Peyer's patch (tissue), 4 donors: Measurements from ENCODE around the gene PPIE. TPM values are rescaled to one million over a fixed set of nuclear protein-coding genes. Genes with fewer than 3 reads are reported as not detected.

Source experiments
- DNase-seq, 3 donors: peaks; one replicate each; pipeline ENCODE4 v3.0.0-alpha.2; 2017 to 2019
- H3K27ac ChIP-seq, 4 donors: fragments of 200-600 bp; sonication (generic); one replicate each; pipeline ENCODE4 v1.5.1; 2016 to 2019
- H3K27me3 ChIP-seq, 2 donors: fragments of 200-600 bp; sonication (generic); one replicate each; pipeline ENCODE4 v1.5.1; 2019
- H3K36me3 ChIP-seq, 3 donors: fragments of 200-600 bp; sonication (generic); one replicate each; pipeline ENCODE4 v1.5.1; 2016 to 2019
- H3K4me1 ChIP-seq, 4 donors: fragments of 200-600 bp; sonication (generic); one replicate each; pipeline ENCODE4 v1.5.1; 2016 to 2019
- H3K4me3 ChIP-seq, 4 donors: fragments of 200-600 bp; sonication (generic); 1 replicate in 3 of 4; 2 replicates in 1 of 4; pipeline ENCODE4 v1.5.1; 2016 to 2019; ENCODE audit warnings: mild to moderate bottlenecking in 1 of 4
- H3K9me3 ChIP-seq, 4 donors: fragments of 200-600 bp; sonication (generic); one replicate each; pipeline ENCODE4 v1.5.1; 2016 to 2019; ENCODE audit warnings: mild to moderate bottlenecking in 1 of 4
- POLR2A ChIP-seq, 2 donors: fragments of 450-650 bp; IDR thresholded peaks; one replicate each; pipeline ENCODE4 v1.5.1; 2017; ENCODE audit warnings: antibody characterized with exemption in 2 of 2, mild to moderate bottlenecking in 2 of 2, moderate library complexity in 2 of 2
- small RNA-seq, 2 donors: library from RNA; depleted of rRNA; stranded (forward); fragments of <200 nt; gene quantifications; one replicate each; pipeline ENCODE3, GENCODE V24; 2016
- total RNA-seq, 4 donors: library from RNA; depleted of rRNA; stranded (reverse); fragments of >200 nt; gene quantifications; one replicate each; pipeline ENCODE4 v1.1.0, GENCODE V29; 2016
- TF ChIP-seq, protein P1 (sequence below), 6 experiments: fragments of 450-650 bp in 4 of 6; fragments of 200-600 bp in 2 of 6; sonication (generic) in 1 of 6; IDR thresholded peaks; one replicate each; pipeline ENCODE4 v1.5.1; 2017 to 2019; ENCODE audit warnings: antibody characterized with exemption in 6 of 6, mild to moderate bottlenecking in 3 of 6, moderate library complexity in 1 of 6

PPIE gene
- total RNA-seq, 4 donors from 2014 or later: 33.0 to 39.0 (median 37.0) TPM

- DNase-seq: no peak
- no peaks in the 10 kb centered on the region for H3K36me3 ChIP-seq
- H3K27ac ChIP-seq: no peak overlapping the region
- no peak overlapping the region for H3K4me3 ChIP-seq
- peaks cover 0 to 4% (median 0%) of the 10 kb centered on the region in 4 donors for H3K4me1 ChIP-seq
- H3K9me3 ChIP-seq: no peaks in the 10 kb centered on the region
- no peaks in the 10 kb centered on the region for H3K27me3 ChIP-seq
- TF ChIP-seq, protein P1, sequence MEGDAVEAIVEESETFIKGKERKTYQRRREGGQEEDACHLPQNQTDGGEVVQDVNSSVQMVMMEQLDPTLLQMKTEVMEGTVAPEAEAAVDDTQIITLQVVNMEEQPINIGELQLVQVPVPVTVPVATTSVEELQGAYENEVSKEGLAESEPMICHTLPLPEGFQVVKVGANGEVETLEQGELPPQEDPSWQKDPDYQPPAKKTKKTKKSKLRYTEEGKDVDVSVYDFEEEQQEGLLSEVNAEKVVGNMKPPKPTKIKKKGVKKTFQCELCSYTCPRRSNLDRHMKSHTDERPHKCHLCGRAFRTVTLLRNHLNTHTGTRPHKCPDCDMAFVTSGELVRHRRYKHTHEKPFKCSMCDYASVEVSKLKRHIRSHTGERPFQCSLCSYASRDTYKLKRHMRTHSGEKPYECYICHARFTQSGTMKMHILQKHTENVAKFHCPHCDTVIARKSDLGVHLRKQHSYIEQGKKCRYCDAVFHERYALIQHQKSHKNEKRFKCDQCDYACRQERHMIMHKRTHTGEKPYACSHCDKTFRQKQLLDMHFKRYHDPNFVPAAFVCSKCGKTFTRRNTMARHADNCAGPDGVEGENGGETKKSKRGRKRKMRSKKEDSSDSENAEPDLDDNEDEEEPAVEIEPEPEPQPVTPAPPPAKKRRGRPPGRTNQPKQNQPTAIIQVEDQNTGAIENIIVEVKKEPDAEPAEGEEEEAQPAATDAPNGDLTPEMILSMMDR (IDR thresholded peaks at IDR 0.05): no peak
- no peak for TF ChIP-seq POLR2A (IDR thresholded peaks at IDR 0.05)
These were observed 66.7 kb downstream of the PPIE start for GRCh38 chr1:39805385-39805784.

DNA sequence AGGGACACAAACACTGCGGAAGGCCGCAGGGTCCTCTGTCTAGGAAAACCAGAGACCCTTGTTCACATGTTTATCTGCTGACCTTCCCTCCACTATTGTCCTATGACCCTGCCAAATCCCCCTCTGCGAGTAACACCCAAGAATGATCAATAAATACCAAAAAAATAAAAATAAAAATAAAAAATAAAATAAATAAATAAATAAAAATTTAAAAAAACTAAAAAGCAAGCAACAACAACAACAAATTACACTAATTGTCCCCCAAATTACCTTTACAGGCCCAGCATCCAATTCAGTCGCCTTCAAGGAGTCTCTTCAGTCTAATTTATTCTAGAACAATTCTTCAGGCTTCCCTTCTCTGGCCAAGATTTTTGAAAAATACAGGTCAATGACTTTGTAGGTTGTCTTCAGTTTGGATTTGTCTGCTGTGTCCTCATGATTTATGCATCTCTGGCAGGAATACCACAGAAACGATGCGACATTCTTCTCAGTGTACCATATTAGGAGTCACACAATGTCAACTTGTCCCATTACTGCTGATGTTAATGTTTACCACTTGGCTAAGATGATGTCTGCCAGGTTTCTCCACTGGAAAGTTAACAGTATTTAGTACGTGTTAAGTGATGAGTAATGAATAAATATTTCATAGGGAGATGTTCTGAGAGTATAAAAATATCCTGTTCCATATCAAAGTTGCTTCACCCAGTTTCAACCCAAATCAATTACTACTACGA is 70.3 kb downstream of the PPIE start:
- Histone ChIP-seq H3K27me3 (no peaks in the 10 kb centered on the region), H3K9me3 (no peaks in the 10 kb centered on the region), H3K27ac (no peak overlapping the region), H3K4me1 (no peaks in the 10 kb centered on the region), H3K36me3 (no peaks in the 10 kb centered on the region), H3K4me3 (no peak overlapping the region)
- TF ChIP-seq, protein P1 (IDR thresholded peaks at IDR 0.05): no peak
- TF ChIP-seq POLR2A (IDR thresholded peaks at IDR 0.05): no peak
- DNase-seq: no peak

DNA sequence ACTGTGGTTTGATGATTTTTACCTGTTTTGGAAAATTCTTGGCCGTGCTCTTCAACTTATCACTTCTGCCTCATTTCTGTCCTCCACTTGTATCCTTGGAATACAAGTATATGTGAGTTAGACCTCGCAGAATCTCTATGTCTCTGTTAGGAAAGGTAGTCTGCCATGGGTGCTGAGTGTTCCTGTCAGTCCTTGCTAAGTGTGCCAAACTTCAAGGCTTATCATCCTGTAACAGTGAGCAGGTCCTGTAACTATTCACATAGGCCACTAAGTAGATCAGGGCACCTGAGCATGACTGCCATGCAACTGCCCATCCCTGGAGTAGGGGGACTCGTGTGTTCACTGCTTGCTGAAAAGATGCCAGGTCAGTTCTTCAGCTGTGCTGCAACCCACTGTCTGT is 74.2 kb downstream of the PPIE start:
- Histone ChIP-seq H3K9me3 (no peaks in the 10 kb centered on the region), H3K27ac (no peak overlapping the region), H3K36me3 (no peaks in the 10 kb centered on the region), H3K4me1 (peaks cover 0 to 6% (median 3%) of the 10 kb centered on the region in 4 donors), H3K27me3 (no peaks in the 10 kb centered on the region), H3K4me3 (no peak overlapping the region)
- TF ChIP-seq POLR2A (IDR thresholded peaks at IDR 0.05): no peak
- DNase-seq: no peak

Small RNA genes within 50 kb of the gene (small RNA-seq; reads per million reads assigned to genes)
- gene AL033527.1 (0 reads per million in 2 donors), gene RNU7-121P (0 reads per million in 2 donors)

Other genes starting within 250 kb of the PPIE start
- gene BMP8A, start 247.2 kb upstream of the PPIE start, total RNA-seq: 10 to 100 TPM in 1 of 4 donors, 1 to 10 TPM in 2, not detected in 1; 1.2 to 18.0 (median 3.6) TPM
- 100 to 1,000 TPM; 110 to 177 (median 141) TPM for gene PABPC4, start 162.1 kb upstream of the PPIE start, total RNA-seq
- 1 to 10 TPM in 2 of 4 donors, under 1 TPM in 1, not detected in 1; 0.95 to 5.8 (median 1.5) TPM for gene HEYL, start 99.2 kb upstream of the PPIE start, total RNA-seq
- gene NT5C1A, start 66.8 kb upstream of the PPIE start, total RNA-seq: not detected
- gene HPCAL4, start 47.4 kb upstream of the PPIE start, total RNA-seq: under 1 TPM in 1 of 4 donors, not detected in 3; 0.83 TPM
- gene OXCT2, start 32.5 kb downstream of the PPIE start, total RNA-seq: 10 to 100 TPM in 1 of 4 donors, 1 to 10 TPM in 3; 5.0 to 12.2 (median 6.8) TPM
- 10 to 100 TPM in 3 of 4 donors, 1 to 10 TPM in 1; 1.7 to 34.0 (median 15.7) TPM for gene BMP8B, start 50.0 kb downstream of the PPIE start, total RNA-seq
- 10 to 100 TPM; 13.7 to 52.0 (median 18.1) TPM for gene TRIT1, start 144.6 kb downstream of the PPIE start, total RNA-seq
- 10 to 100 TPM in 3 of 4 donors, 1 to 10 TPM in 1; 9.9 to 28.4 (median 14.0) TPM for gene MYCL, start 163.0 kb downstream of the PPIE start, total RNA-seq
- gene MFSD2A, start 216.3 kb downstream of the PPIE start, total RNA-seq: 100 to 1,000 TPM in 2 of 4 donors, 10 to 100 TPM in 1, 1 to 10 TPM in 1; 6.6 to 239 (median 132) TPM